Adrenal gland (tissue), 12 donors: ENCODE data around the gene XIST. TPM values are rescaled to one million over a fixed set of nuclear protein-coding genes. Genes with fewer than 3 reads are reported as not detected.
"Not testable (repeated sequence)": the region's sequence is repeated elsewhere in the genome, so short reads cannot be mapped to it uniquely, and the experiment has no call there.

Source experiments
- DNase-seq, 7 donors: peaks; one replicate each; pipeline ENCODE4 v3.0.0-alpha.2; 2019 to 2020
- H3K27ac ChIP-seq, 5 donors: fragments of 200-600 bp; sonication (generic) in 4 of 5; 1 replicate in 3 of 5; 2 replicates in 2 of 5; pipeline versions ENCODE4 v1.5.1 to v1.8.0; 2016 to 2020; ENCODE audit warnings: mild to moderate bottlenecking in 1 of 5
- H3K27me3 ChIP-seq: fragments of 200-600 bp; 2 replicates; pipeline ENCODE4 v1.8.0; 2021
- H3K36me3 ChIP-seq, 2 donors: fragments of 200-600 bp; replicated peaks in 1 of 2; 1 replicate in 1 of 2; 2 replicates in 1 of 2; pipeline versions ENCODE4 v1.5.1 to v1.8.0; 2018 to 2022
- H3K4me1 ChIP-seq, 2 donors: fragments of 200-600 bp; replicated peaks in 1 of 2; 1 replicate in 1 of 2; 2 replicates in 1 of 2; pipeline versions ENCODE4 v1.5.1 to v1.8.0; 2018 to 2021
- H3K4me3 ChIP-seq, 4 donors: fragments of 200-600 bp; sonication (generic) in 3 of 4; one replicate each; pipeline ENCODE4 v1.5.1; 2016 to 2018
- H3K9me3 ChIP-seq, 3 donors: fragments of 200-600 bp; sonication (generic) in 1 of 3; replicated peaks in 1 of 3; 1 replicate in 2 of 3; 2 replicates in 1 of 3; pipeline versions ENCODE4 v1.5.1 to v1.8.0; 2016 to 2021
- POLR2A ChIP-seq, 2 donors: fragments of 450-650 bp; IDR thresholded peaks; one replicate each; pipeline ENCODE4 v1.6.1; 2017; ENCODE audit warnings: antibody characterized with exemption in 2 of 2, mild to moderate bottlenecking in 2 of 2, moderate library complexity in 1 of 2
- WGBS, 4 donors: extraction: QIAGEN DNeasy Blood & Tissue Kit in 2 of 4; methylation state at CpG; one replicate each; pipeline versions ENCODE4 v1.1.5 to v1.1.7; 2013 to 2017; 5-methylcytosine and 5-hydroxymethylcytosine counted together
- intact Hi-C, 2 donors: fragments of 100-400 bp; cut with DNase I; formaldehyde crosslinking; loops; one replicate each; pipeline versions ENCODE4 v1.14.1 to v1.15.0; 2022 to 2023
- polyA plus RNA-seq, 3 donors: library from polyadenylated mRNA; stranded (reverse); fragments of 200-250 nt in 2 of 3; fragments of 350-450 nt in 1 of 3; fragmentation: Illumina TruSeq in 1 of 3; extraction: RNeasy Lipid Tissue Mini Kit (QIAGEN cat#74804) in 1 of 3; gene quantifications; one replicate each; pipeline ENCODE4 v1.2.3, GENCODE V29; 2013 to 2014
- total RNA-seq, 9 donors: library from RNA; depleted of rRNA in 4 of 9; stranded (reverse); fragments of >200 nt in 4 of 9; fragments of 120-200 nt in 1 of 9; fragmentation: NEBNext Ultra II Directional in 1 of 9; extraction: Animal tissue kit (Norgen Biotek cat#: 25700) in 1 of 9; gene quantifications; one replicate each; pipeline versions ENCODE4 v1.1.0 to v1.2.4, GENCODE V29; 2013 to 2023
- TF ChIP-seq, protein P1 (sequence below), 6 experiments: fragments of 450-650 bp in 4 of 6; fragments of 200-600 bp in 2 of 6; sonication (generic) in 1 of 6; IDR thresholded peaks; 1 replicate in 5 of 6; 2 replicates in 1 of 6; pipeline versions ENCODE4 v1.5.1 to v1.8.0; 2016 to 2021; ENCODE audit warnings: antibody characterized with exemption in 6 of 6, mild to moderate bottlenecking in 2 of 6, moderate library complexity in 1 of 6
- donor health status: healthy with polysubstance abuse.
- donor health status: Bipolar disorder and iron deficiency.
- donor health status: DM: yes; HTN: yes; CAD: no.
- donor health status: DM: no; HTN: no; CAD: no.
- donor health status: DM: no; HTN: no; CAD: no.
- donor health status: DM: yes; HTN: yes; CAD: no.

XIST gene
- total and polyA plus RNA-seq, 12 donors = 0.13 to 498 (median 94.8) TPM; not detected in 1

GRCh38 chrX:73823473-73824004 is 29.0 kb downstream of the XIST start:
- no peak for DNase-seq
- Histone ChIP-seq H3K9me3 (no peaks in the 10 kb centered on the region), H3K27me3 (no peaks in the 10 kb centered on the region), H3K4me3 (no peak overlapping the region), H3K36me3 (peaks cover 0 to 27% of the 10 kb centered on the region in 2 donors), H3K27ac (no peak overlapping the region), H3K4me1 (no peaks in the 10 kb centered on the region)
- 73 to 87% (median 77%) methylated on average over 2 of the region's 2 CpGs for WGBS, 4 donors
- TF ChIP-seq POLR2A (IDR thresholded peaks at IDR 0.05) = no peak
- TF ChIP-seq, protein P1, sequence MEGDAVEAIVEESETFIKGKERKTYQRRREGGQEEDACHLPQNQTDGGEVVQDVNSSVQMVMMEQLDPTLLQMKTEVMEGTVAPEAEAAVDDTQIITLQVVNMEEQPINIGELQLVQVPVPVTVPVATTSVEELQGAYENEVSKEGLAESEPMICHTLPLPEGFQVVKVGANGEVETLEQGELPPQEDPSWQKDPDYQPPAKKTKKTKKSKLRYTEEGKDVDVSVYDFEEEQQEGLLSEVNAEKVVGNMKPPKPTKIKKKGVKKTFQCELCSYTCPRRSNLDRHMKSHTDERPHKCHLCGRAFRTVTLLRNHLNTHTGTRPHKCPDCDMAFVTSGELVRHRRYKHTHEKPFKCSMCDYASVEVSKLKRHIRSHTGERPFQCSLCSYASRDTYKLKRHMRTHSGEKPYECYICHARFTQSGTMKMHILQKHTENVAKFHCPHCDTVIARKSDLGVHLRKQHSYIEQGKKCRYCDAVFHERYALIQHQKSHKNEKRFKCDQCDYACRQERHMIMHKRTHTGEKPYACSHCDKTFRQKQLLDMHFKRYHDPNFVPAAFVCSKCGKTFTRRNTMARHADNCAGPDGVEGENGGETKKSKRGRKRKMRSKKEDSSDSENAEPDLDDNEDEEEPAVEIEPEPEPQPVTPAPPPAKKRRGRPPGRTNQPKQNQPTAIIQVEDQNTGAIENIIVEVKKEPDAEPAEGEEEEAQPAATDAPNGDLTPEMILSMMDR (IDR thresholded peaks at IDR 0.05) = no peak
- intact Hi-C loops = no loop called here

DNA sequence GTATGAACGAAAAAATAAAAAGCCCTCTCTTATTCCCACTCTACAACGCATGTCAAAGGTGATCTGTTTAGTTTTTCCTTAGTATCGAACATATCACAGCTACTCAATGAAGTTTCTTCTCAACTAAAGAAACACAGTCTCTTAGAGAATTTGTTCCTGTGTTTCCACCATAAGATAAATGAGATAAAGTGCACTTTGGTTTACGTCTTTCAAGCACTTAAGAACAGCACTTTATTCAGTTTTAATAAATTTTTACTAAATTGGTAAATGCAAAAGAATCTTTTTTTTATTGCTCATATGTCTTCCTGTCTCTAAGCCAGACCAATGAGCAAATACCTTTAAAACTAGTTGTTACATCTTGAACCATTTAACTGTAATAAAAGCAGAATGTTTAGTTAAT is 29.7 kb downstream of the XIST start:
- Histone ChIP-seq H3K27ac (no peak overlapping the region), H3K4me3 (no peak overlapping the region), H3K36me3 (peaks cover 0 to 20% of the 10 kb centered on the region in 2 donors), H3K27me3 (no peaks in the 10 kb centered on the region), H3K9me3 (no peaks in the 10 kb centered on the region), H3K4me1 (no peaks in the 10 kb centered on the region)
- WGBS, 4 donors = 82 to 92% (median 90%) methylated on average over 4 of the region's 4 CpGs
- no peak for TF ChIP-seq POLR2A (IDR thresholded peaks at IDR 0.05)
- TF ChIP-seq, protein P1 (IDR thresholded peaks at IDR 0.05) = no peak
- intact Hi-C loops = no loop called here
- no peak for DNase-seq

DNA sequence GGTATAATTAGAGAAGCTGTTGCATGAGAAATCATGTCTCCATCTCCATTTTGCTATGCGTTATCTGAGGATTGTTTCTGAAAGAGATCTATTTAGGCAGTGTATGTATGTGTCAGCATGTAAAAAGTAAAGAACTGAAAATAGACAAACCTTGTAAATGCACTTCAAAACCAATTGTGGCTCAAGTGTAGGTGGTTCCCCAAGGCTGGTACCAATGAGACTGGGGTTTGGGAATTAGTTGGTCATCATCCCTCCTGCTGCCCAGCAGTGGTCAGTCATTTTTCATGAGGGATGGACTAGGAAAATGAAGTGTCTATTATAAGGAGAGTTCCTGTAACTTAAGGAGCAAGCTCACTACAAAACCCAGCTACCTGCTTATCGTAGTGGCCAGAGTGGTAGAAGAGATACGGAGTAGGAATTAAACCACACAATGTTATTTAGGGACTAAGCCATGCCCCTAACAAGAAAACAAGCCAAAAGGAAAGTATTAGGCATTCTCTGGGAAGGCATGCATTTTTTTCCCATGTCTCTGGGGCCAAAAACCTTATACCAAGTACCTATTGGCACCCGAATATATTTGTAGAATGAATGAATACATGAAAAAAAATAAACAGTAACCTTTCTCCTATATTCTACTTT is 30.5 kb downstream of the XIST start:
- Histone ChIP-seq H3K4me1 (no peaks in the 10 kb centered on the region), H3K27me3 (no peaks in the 10 kb centered on the region), H3K9me3 (no peaks in the 10 kb centered on the region), H3K4me3 (no peak overlapping the region), H3K27ac (no peak overlapping the region), H3K36me3 (peaks cover 0 to 19% of the 10 kb centered on the region in 2 donors)
- WGBS, 4 donors = 86 to 94% (median 90%) methylated on average over 4 of the region's 4 CpGs
- intact Hi-C loops = no loop called here
- TF ChIP-seq, protein P1 (IDR thresholded peaks at IDR 0.05) = no peak
- no peak for TF ChIP-seq POLR2A (IDR thresholded peaks at IDR 0.05)
- DNase-seq = no peak

- H3K9me3 ChIP-seq, H3K36me3 ChIP-seq, DNase-seq, H3K27ac ChIP-seq, intact Hi-C loops, H3K4me3 ChIP-seq, H3K27me3 ChIP-seq, H3K4me1 ChIP-seq: not testable (repeated sequence)
- WGBS, 4 donors = 89 to 96% (median 94%) methylated on average over 10 of the region's 10 CpGs
These were observed 32.5 kb downstream of the XIST start for GRCh38 chrX:73819864-73820558.
